ENCODE data around the gene HSBP1L1. TPM values are rescaled to one million over a fixed set of nuclear protein-coding genes. Genes with fewer than 3 reads are reported as not detected.

The HSBP1L1 gene
- total and polyA plus RNA-seq, 2 donors (not counting 1 experiment from before 2014, with no cell fraction given): 13.4 to 24.6 TPM

DNA sequence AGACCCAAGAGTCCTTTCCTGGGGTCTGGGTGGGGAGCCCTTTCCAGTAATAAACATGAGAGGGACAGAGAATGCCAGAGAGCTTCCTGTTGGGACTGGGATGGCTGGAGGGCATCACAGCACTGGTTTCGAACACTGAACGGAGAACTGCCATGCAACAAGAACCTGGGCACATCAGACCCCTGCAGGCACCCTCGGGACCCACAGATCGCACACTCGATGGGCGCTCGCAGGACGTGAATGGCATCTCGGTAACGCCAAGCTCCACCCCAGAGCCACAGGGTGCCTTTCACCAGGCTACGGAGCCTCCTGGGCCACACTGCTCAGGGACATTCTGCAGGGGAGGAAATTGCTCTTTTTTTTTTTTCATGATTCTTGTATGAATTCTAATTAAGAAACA, 38.1 kb upstream of the HSBP1L1 start:
- no peak for TF ChIP-seq EZH2 (IDR thresholded peaks at IDR 0.05; ENCODE audit: low read length, missing control alignments)
- TF ChIP-seq, protein P1, sequence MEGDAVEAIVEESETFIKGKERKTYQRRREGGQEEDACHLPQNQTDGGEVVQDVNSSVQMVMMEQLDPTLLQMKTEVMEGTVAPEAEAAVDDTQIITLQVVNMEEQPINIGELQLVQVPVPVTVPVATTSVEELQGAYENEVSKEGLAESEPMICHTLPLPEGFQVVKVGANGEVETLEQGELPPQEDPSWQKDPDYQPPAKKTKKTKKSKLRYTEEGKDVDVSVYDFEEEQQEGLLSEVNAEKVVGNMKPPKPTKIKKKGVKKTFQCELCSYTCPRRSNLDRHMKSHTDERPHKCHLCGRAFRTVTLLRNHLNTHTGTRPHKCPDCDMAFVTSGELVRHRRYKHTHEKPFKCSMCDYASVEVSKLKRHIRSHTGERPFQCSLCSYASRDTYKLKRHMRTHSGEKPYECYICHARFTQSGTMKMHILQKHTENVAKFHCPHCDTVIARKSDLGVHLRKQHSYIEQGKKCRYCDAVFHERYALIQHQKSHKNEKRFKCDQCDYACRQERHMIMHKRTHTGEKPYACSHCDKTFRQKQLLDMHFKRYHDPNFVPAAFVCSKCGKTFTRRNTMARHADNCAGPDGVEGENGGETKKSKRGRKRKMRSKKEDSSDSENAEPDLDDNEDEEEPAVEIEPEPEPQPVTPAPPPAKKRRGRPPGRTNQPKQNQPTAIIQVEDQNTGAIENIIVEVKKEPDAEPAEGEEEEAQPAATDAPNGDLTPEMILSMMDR (conservative IDR thresholded peaks at IDR 0.05 in 1 of 2, IDR thresholded peaks at IDR 0.05 in 1 of 2; ENCODE audit: low read depth in 1 of 2, low read length in 2 of 2): no peak
- H3K4me2 ChIP-seq (ENCODE audit: extremely low read depth, insufficient read depth, low read length): no peak overlapping the region
- no peak for DNase-seq (ENCODE audit: low read depth in 2 of 2)
- H3K27ac ChIP-seq (ENCODE audit: insufficient read depth, low read length): no peak overlapping the region
- H3K4me3 ChIP-seq (replicated peaks in 1 of 4; ENCODE audit: control extremely low read depth in 1 of 4, insufficient read depth in 1 of 4, low read depth in 3 of 4, low read length in 4 of 4): no peak overlapping the region
- no peaks in the 10 kb centered on the region for H3K9me3 ChIP-seq (ENCODE audit: control insufficient read depth, insufficient read depth, low read depth, low read length)
- H4K20me1 ChIP-seq (ENCODE audit: control insufficient read depth, extremely low read depth, insufficient read depth, low read length): no peaks in the 10 kb centered on the region
- H3K36me3 ChIP-seq (ENCODE audit: control insufficient read depth, insufficient read depth, low read length): peaks cover 2% of the 10 kb centered on the region
- no peaks in the 10 kb centered on the region for H3K27me3 ChIP-seq (ENCODE audit: control insufficient read depth, insufficient read depth, low read length)
- H3K79me2 ChIP-seq (ENCODE audit: control insufficient read depth, insufficient read depth, low read length): peaks cover 4% of the 10 kb centered on the region
- no peak overlapping the region for H2AFZ ChIP-seq (ENCODE audit: low read length)
- H3K9ac ChIP-seq (ENCODE audit: insufficient read depth, low read length): no peak overlapping the region
- no peaks in the 10 kb centered on the region for H3K4me1 ChIP-seq (ENCODE audit: control insufficient read depth, extremely low read depth, insufficient read depth, low read length)

DNA sequence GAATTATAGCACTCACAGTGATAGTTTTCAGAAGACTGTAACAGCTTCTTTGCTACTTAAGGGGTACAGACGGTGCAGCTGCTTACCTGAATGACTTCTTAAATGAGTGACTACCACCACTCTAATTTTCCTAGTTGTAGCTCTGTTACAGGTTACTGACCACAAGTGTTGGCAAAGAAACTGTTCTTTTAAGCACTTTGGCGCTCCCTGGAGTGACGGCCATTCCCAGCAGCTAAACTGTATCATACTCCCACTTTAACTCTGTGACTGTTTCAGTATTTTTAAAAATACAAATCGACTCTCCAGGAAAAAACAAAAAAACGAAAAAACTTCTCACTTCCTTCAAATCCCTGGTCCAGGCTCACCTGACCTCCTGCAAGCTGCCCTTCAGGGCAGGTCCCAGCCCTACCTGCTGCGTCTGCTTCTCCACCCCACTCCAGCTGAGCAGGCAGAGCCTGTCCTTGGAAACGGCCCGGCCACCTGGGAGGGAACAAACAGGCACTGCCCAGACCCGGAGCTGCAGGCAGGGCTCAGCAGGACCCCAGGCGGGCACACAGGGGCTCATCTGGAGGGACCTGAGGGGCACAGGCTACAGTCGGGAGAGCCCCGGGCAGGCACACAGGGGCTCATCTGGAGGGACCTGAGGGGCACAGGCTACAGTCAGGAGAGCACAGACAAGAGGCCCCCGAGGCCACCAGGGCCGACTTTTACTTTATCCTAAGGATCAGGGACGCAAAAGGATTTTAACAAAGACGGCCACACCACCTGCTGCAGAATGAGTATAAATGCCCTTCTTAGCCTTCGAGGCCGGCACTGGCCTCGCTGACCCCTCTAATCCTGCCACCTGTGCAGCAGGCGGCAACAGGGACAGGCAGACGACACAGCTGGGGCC, 37.5 kb upstream of the HSBP1L1 start:
- no peaks in the 10 kb centered on the region for H3K9me3 ChIP-seq (ENCODE audit: control insufficient read depth, insufficient read depth, low read depth, low read length)
- no peak overlapping the region for H2AFZ ChIP-seq (ENCODE audit: low read length)
- H4K20me1 ChIP-seq (ENCODE audit: control insufficient read depth, extremely low read depth, insufficient read depth, low read length): no peaks in the 10 kb centered on the region
- H3K4me1 ChIP-seq (ENCODE audit: control insufficient read depth, extremely low read depth, insufficient read depth, low read length): no peaks in the 10 kb centered on the region
- TF ChIP-seq, protein P1 (conservative IDR thresholded peaks at IDR 0.05 in 1 of 2, IDR thresholded peaks at IDR 0.05 in 1 of 2; ENCODE audit: low read depth in 1 of 2, low read length in 2 of 2): no peak
- no peak for TF ChIP-seq EZH2 (IDR thresholded peaks at IDR 0.05; ENCODE audit: low read length, missing control alignments)
- H3K4me2 ChIP-seq (ENCODE audit: extremely low read depth, insufficient read depth, low read length): no peak overlapping the region
- no peak overlapping the region for H3K27ac ChIP-seq (ENCODE audit: insufficient read depth, low read length)
- H3K27me3 ChIP-seq (ENCODE audit: control insufficient read depth, insufficient read depth, low read length): no peaks in the 10 kb centered on the region
- H3K9ac ChIP-seq (ENCODE audit: insufficient read depth, low read length): no peak overlapping the region
- H3K4me3 ChIP-seq (replicated peaks in 1 of 4; ENCODE audit: control extremely low read depth in 1 of 4, insufficient read depth in 1 of 4, low read depth in 3 of 4, low read length in 4 of 4): no peak overlapping the region
- no peak for DNase-seq (ENCODE audit: low read depth in 2 of 2)
- peaks cover 8% of the 10 kb centered on the region for H3K79me2 ChIP-seq (ENCODE audit: control insufficient read depth, insufficient read depth, low read length)
- peaks cover 2% of the 10 kb centered on the region for H3K36me3 ChIP-seq (ENCODE audit: control insufficient read depth, insufficient read depth, low read length)

DNA sequence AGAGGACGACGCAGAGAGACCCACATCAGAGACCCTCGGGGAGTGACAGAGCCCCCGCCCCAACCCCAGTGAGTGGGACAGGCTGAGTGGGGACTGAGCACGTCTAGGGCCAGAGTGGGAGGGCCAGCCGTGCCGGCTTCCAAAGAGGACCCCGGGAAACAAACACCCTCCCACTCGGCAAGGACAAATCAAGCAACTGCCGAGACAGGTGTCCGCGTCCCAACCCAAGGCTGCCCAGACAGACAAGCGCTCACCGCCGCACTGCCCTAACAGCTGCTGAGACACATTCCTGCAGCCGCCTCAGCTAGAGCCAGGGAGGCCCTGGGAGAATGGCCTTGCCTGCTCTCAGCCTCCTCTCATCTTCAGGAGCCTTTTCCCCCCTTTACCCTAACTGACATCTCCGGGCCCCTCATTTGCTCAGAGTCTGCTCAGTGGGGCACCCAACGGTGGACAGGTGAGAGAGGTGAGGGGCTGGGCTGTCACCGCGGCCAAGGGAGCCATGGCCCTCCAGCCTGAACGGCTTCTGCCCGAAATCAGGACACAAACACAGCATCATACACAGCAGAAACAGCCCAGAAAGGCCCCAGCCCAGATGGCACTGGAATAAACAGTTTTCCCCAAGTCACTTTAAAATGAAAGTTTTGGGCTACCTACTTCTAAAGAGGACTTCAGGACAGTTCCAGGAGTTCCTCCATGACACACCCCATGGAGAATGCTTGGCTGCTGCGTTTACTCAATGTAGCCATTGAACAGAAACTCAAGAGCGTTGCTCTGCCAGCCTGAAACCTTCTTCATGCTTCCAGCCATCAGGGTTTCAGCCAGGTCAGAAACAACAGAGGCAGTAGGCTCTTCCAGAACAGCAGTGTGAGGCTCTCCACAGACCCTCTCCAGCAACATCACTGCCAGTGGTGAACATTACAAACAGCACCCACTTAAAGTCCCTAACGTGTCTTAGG, 36.6 kb upstream of the HSBP1L1 start:
- Histone ChIP-seq H3K27ac (ENCODE audit: insufficient read depth, low read length) (no peak overlapping the region), H3K4me3 (replicated peaks in 1 of 4; ENCODE audit: control extremely low read depth in 1 of 4, insufficient read depth in 1 of 4, low read depth in 3 of 4, low read length in 4 of 4) (no peak overlapping the region), H3K4me1 (ENCODE audit: control insufficient read depth, extremely low read depth, insufficient read depth, low read length) (no peaks in the 10 kb centered on the region), H3K36me3 (ENCODE audit: control insufficient read depth, insufficient read depth, low read length) (peaks cover 2% of the 10 kb centered on the region), H4K20me1 (ENCODE audit: control insufficient read depth, extremely low read depth, insufficient read depth, low read length) (no peaks in the 10 kb centered on the region), H2AFZ (ENCODE audit: low read length) (no peak overlapping the region), H3K79me2 (ENCODE audit: control insufficient read depth, insufficient read depth, low read length) (peaks cover 8% of the 10 kb centered on the region), H3K4me2 (ENCODE audit: extremely low read depth, insufficient read depth, low read length) (no peak overlapping the region), H3K9me3 (ENCODE audit: control insufficient read depth, insufficient read depth, low read depth, low read length) (no peaks in the 10 kb centered on the region), H3K27me3 (ENCODE audit: control insufficient read depth, insufficient read depth, low read length) (no peaks in the 10 kb centered on the region), H3K9ac (ENCODE audit: insufficient read depth, low read length) (no peak overlapping the region)
- DNase-seq (ENCODE audit: low read depth in 2 of 2): no peak
- TF ChIP-seq, protein P1 (conservative IDR thresholded peaks at IDR 0.05 in 1 of 2, IDR thresholded peaks at IDR 0.05 in 1 of 2; ENCODE audit: low read depth in 1 of 2, low read length in 2 of 2): no peak
- no peak for TF ChIP-seq EZH2 (IDR thresholded peaks at IDR 0.05; ENCODE audit: low read length, missing control alignments)

All from fibroblast of lung (primary cell).